ENCODE measurements around the gene EMX1. TPM values are rescaled to one million over a fixed set of nuclear protein-coding genes. Genes with fewer than 3 reads are reported as not detected.

Gene EMX1
- total RNA-seq, 1 donor from 2014 or later: not detected

DNA sequence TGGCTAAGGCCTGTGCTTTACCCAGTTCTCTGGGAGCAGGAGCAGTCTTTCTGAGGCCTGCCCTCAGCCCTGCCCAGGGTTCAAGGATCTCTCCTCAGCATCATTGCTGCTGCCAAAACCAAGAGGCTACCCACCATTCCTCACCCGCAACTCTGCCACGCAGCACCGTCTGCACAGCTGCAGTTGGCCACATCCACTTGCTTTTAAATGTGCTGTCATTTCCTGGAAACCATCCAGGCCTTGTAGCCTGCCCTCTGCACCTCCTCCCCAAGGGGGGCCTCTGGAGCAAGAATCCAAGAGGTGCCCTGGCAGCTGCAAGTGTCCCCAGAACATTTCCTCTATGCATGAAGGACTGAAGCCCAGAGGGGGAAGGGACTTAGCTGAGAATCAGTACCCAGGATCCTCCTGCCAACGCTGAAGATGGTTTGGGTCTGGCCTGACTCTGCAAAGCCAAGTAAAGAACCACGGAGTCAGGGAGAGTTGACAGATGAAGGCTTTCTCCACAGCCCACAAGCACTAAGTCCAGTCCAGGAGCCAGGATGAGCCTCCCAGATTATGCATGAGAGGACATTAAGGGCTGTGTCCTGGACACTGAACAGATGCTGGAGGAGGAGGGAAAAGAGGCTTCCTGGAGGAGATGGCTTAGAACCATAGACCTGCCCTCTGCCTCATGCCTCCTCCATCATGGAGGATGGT is 14.9 kb downstream of the EMX1 start:
- DNase-seq (ENCODE audit: low spot score): no peak
- Mint-ChIP-seq H3K27me3 (ENCODE audit: low read depth) (peaks cover 6% of the 10 kb centered on the region), H3K36me3 (ENCODE audit: low read depth) (no peaks in the 10 kb centered on the region), H3K4me3 (ENCODE audit: low read depth) (no peak overlapping the region), H3K27ac (no peak overlapping the region), H3K4me1 (ENCODE audit: low read depth) (peaks cover 4% of the 10 kb centered on the region), H3K9me3 (no peaks in the 10 kb centered on the region)
- intact Hi-C loops (cut with micrococcal nuclease): no loop called here

DNA sequence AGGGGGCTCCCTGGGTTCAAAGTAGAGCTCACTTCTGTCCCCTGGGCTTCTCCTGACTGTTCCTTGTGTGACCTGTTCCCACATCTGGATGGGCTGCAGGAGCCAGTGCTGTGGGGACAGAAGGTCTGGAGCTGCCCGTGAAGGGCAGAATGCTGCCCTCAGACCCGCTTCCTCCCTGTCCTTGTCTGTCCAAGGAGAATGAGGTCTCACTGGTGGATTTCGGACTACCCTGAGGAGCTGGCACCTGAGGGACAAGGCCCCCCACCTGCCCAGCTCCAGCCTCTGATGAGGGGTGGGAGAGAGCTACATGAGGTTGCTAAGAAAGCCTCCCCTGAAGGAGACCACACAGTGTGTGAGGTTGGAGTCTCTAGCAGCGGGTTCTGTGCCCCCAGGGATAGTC is 15.5 kb downstream of the EMX1 start:
- peaks cover 4% of the 10 kb centered on the region for H3K4me1 Mint-ChIP-seq (ENCODE audit: low read depth)
- H3K9me3 Mint-ChIP-seq: no peaks in the 10 kb centered on the region
- H3K4me3 Mint-ChIP-seq (ENCODE audit: low read depth): no peak overlapping the region
- no peak overlapping the region for H3K27ac Mint-ChIP-seq
- intact Hi-C loops (cut with micrococcal nuclease): no loop called here
- no peaks in the 10 kb centered on the region for H3K36me3 Mint-ChIP-seq (ENCODE audit: low read depth)
- DNase-seq (ENCODE audit: low spot score): no peak
- peaks cover 6% of the 10 kb centered on the region for H3K27me3 Mint-ChIP-seq (ENCODE audit: low read depth)

DNA sequence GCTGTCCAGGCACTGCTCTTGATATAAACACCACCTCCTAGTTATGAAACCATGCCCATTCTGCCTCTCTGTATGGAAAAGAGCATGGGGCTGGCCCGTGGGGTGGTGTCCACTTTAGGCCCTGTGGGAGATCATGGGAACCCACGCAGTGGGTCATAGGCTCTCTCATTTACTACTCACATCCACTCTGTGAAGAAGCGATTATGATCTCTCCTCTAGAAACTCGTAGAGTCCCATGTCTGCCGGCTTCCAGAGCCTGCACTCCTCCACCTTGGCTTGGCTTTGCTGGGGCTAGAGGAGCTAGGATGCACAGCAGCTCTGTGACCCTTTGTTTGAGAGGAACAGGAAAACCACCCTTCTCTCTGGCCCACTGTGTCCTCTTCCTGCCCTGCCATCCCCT is 15.9 kb downstream of the EMX1 start:
- DNase-seq (ENCODE audit: low spot score): no peak
- H3K4me1 Mint-ChIP-seq (ENCODE audit: low read depth): peaks cover 4% of the 10 kb centered on the region
- intact Hi-C loops (cut with micrococcal nuclease): no loop called here
- H3K4me3 Mint-ChIP-seq (ENCODE audit: low read depth): no peak overlapping the region
- no peak overlapping the region for H3K27ac Mint-ChIP-seq
- no peaks in the 10 kb centered on the region for H3K9me3 Mint-ChIP-seq
- peaks cover 6% of the 10 kb centered on the region for H3K27me3 Mint-ChIP-seq (ENCODE audit: low read depth)
- no peaks in the 10 kb centered on the region for H3K36me3 Mint-ChIP-seq (ENCODE audit: low read depth)

DNA sequence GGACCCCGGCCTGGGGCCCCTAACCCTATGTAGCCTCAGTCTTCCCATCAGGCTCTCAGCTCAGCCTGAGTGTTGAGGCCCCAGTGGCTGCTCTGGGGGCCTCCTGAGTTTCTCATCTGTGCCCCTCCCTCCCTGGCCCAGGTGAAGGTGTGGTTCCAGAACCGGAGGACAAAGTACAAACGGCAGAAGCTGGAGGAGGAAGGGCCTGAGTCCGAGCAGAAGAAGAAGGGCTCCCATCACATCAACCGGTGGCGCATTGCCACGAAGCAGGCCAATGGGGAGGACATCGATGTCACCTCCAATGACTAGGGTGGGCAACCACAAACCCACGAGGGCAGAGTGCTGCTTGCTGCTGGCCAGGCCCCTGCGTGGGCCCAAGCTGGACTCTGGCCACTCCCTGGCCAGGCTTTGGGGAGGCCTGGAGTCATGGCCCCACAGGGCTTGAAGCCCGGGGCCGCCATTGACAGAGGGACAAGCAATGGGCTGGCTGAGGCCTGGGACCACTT is 16.4 kb downstream of the EMX1 start:
- intact Hi-C loops (cut with micrococcal nuclease): no loop called here
- no peak overlapping the region for H3K27ac Mint-ChIP-seq
- DNase-seq (ENCODE audit: low spot score): no peak
- peaks cover 6% of the 10 kb centered on the region for H3K27me3 Mint-ChIP-seq (ENCODE audit: low read depth)
- H3K4me1 Mint-ChIP-seq (ENCODE audit: low read depth): peaks cover 4% of the 10 kb centered on the region
- no peak overlapping the region for H3K4me3 Mint-ChIP-seq (ENCODE audit: low read depth)
- no peaks in the 10 kb centered on the region for H3K9me3 Mint-ChIP-seq
- H3K36me3 Mint-ChIP-seq (ENCODE audit: low read depth): no peaks in the 10 kb centered on the region

DNA sequence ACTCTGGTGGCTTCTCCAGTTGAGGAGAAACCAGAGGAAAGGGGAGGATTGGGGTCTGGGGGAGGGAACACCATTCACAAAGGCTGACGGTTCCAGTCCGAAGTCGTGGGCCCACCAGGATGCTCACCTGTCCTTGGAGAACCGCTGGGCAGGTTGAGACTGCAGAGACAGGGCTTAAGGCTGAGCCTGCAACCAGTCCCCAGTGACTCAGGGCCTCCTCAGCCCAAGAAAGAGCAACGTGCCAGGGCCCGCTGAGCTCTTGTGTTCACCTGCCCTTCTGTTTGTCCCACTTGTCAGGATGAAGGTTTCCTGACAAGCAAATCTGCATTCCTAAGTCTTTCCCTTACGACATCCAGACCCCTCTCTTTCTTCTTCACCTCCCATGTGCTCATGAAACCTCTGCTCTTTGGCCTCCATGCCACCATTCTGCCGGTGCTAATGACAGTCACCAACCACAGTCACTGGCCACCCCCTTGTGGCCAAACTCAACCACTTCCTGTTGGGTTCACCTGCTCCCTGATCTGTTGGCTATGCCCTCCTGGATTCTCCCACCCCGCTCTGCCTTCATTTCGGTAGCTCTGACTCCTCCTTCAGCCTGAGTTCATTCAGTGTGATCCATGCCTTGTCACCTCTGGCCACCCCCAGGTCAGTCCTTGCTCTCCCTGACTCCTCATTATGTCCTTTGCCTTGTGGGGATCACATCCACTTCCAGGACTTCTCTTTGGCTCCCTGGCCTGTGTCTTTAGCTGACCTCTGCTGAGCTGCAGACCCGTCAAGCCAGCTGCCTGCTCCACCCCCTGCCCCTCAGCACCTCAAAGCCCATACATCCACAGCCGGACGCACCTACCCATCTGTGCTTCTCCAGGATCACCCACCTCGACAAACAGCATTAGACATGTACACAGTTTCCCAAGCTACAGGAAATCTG is 17.6 kb downstream of the EMX1 start:
- Mint-ChIP-seq H3K4me1 (ENCODE audit: low read depth) (peaks cover 4% of the 10 kb centered on the region), H3K36me3 (ENCODE audit: low read depth) (no peaks in the 10 kb centered on the region), H3K9me3 (no peaks in the 10 kb centered on the region), H3K4me3 (ENCODE audit: low read depth) (no peak overlapping the region), H3K27me3 (ENCODE audit: low read depth) (peaks cover 6% of the 10 kb centered on the region), H3K27ac (no peak overlapping the region)
- no peak for DNase-seq (ENCODE audit: low spot score)
- intact Hi-C loops (cut with micrococcal nuclease): no loop called here

DNA sequence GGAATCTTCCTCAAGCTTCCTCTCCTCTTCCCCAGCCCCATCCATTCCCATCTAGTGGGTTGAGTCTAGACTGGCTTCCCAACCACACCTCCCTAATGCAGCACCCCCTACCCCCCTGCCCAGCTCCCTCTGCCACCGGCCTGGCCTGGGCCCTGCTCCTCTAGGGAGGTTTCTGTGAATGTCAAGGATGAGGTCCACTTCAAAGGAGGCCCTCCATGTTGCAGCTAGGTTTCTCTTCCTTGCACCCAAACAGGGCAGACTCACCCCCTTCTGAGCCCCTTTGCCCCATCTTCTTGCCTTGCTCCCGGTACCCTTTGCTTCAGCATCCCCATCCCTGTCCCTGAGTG is 18.3 kb downstream of the EMX1 start:
- Mint-ChIP-seq H3K9me3 (no peaks in the 10 kb centered on the region), H3K27ac (no peak overlapping the region), H3K27me3 (ENCODE audit: low read depth) (peaks cover 6% of the 10 kb centered on the region), H3K4me3 (ENCODE audit: low read depth) (no peak overlapping the region), H3K36me3 (ENCODE audit: low read depth) (no peaks in the 10 kb centered on the region), H3K4me1 (ENCODE audit: low read depth) (peaks cover 4% of the 10 kb centered on the region)
- DNase-seq (ENCODE audit: low spot score): no peak
- intact Hi-C loops (cut with micrococcal nuclease): no loop called here

DNA sequence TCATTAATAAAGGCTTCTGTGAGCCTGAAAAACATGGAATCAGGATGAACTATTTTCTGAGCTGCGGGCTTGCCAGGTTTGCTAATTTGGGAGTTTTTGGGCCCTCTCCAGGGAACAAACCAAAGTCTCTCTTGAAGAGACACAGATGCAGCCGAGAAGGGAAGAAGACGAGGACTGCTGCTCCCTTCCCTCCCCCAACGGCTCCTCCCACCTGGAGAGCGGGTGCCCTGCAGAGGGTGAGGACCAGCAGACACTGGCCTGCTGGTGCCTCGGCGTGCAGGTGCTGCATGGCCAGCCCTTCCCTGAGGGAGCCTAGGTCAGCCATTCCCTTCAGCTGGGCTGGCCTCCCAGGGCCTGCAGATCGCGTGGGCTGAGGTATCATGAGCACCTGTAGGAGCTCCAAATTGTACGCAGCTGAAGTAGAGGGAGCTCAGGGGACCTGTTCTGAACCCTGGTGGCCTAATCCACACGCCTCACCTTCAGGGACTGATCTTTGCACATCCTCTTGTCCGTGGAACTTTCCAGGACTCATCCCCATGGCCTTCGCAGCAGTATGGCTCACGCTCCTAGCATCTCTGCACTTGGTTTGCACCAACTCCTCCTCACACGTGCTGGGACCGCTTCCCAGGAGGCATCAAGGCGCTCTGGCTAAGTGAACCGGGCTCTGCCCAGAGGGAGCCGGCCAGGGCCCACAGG is 19.5 kb downstream of the EMX1 start:
- peaks cover 6% of the 10 kb centered on the region for H3K27me3 Mint-ChIP-seq (ENCODE audit: low read depth)

DNA sequence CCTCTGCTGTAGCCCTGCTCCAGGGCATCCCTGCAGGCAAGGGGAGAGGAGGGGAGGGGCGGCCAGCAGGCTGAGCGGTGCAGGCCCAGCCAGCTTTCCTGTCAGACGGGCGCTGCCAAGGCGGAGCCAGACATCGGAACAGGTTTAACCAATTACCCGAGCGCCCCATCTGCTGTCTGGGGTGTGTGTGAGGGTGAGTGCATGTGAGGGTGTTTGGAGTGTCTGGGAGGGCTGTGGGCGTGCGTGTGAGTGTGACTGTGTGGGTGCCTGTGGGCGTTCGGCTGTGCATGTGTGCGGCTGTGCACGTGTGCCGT is 20.0 kb downstream of the EMX1 start:
- H3K27me3 Mint-ChIP-seq (ENCODE audit: low read depth): peaks cover 6% of the 10 kb centered on the region
- DNase-seq (ENCODE audit: low spot score): no peak
- H3K4me3 Mint-ChIP-seq (ENCODE audit: low read depth): no peak overlapping the region
- H3K36me3 Mint-ChIP-seq (ENCODE audit: low read depth): no peaks in the 10 kb centered on the region
- H3K27ac Mint-ChIP-seq: no peak overlapping the region
- peaks cover 4% of the 10 kb centered on the region for H3K4me1 Mint-ChIP-seq (ENCODE audit: low read depth)
- no peaks in the 10 kb centered on the region for H3K9me3 Mint-ChIP-seq
- intact Hi-C loops (cut with micrococcal nuclease): no loop called here

More for the DNA sequence above, 19.5 kb downstream of the EMX1 start:
- H3K4me1 Mint-ChIP-seq (ENCODE audit: low read depth): peaks cover 4% of the 10 kb centered on the region
- no peaks in the 10 kb centered on the region for H3K9me3 Mint-ChIP-seq
- intact Hi-C loops (cut with micrococcal nuclease): no loop called here
- H3K27ac Mint-ChIP-seq: no peak overlapping the region
- H3K36me3 Mint-ChIP-seq (ENCODE audit: low read depth): no peaks in the 10 kb centered on the region
- H3K4me3 Mint-ChIP-seq (ENCODE audit: low read depth): no peak overlapping the region
- no peak for DNase-seq (ENCODE audit: low spot score)

DNA sequence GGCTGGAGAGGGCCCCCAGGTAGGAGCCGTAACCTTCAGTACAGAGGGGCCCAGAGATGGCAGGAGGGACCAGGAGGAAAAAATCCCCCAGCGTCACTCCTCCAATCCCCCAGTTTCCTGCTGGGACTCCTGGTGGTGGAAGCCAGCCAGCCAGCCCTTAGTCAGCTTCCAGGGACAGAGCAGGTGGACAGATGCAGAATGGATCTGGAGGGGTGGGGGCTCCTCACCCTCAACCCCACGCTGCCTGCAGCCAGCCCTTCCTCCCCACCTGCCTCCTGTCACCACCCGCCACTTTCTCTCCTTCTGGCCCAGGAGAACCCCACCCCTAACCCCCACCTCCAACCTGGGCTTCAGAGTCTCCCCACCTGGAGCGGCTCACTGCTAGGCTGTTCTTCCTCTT is 21.1 kb downstream of the EMX1 start:
- no peak overlapping the region for H3K27ac Mint-ChIP-seq
- H3K4me1 Mint-ChIP-seq (ENCODE audit: low read depth): peaks cover 4% of the 10 kb centered on the region
- H3K36me3 Mint-ChIP-seq (ENCODE audit: low read depth): no peaks in the 10 kb centered on the region
- peaks cover 6% of the 10 kb centered on the region for H3K27me3 Mint-ChIP-seq (ENCODE audit: low read depth)
- intact Hi-C loops (cut with micrococcal nuclease): no loop called here
- no peaks in the 10 kb centered on the region for H3K9me3 Mint-ChIP-seq
- DNase-seq (ENCODE audit: low spot score): no peak
- no peak overlapping the region for H3K4me3 Mint-ChIP-seq (ENCODE audit: low read depth)

DNA sequence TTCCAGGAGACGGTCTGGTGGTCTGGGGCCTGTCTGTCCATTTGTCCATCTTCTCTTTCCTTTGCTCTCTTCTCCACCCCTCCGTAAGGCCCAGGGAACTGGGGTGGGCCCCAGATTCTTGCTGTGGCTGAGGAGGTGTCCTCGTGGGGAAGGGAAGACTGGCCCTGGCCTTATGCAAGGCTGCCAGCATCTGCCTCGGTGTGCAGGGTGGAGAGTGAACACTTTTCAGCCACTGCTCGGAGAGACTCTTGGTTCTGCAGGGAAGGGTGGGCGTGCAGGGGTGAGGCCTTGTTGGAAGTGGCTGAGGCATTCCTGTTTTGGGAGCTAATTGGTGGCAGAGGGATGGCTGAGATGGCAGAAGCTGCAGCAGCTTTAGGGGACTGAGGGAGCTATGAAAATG is 23.0 kb downstream of the EMX1 start:
- Mint-ChIP-seq H3K4me1 (ENCODE audit: low read depth) (no peaks in the 10 kb centered on the region), H3K27ac (no peak overlapping the region), H3K36me3 (ENCODE audit: low read depth) (no peaks in the 10 kb centered on the region), H3K9me3 (no peaks in the 10 kb centered on the region), H3K4me3 (ENCODE audit: low read depth) (no peak overlapping the region), H3K27me3 (ENCODE audit: low read depth) (peaks cover 1% of the 10 kb centered on the region)
- DNase-seq (ENCODE audit: low spot score): no peak
- intact Hi-C loops (cut with micrococcal nuclease): no loop called here

DNA sequence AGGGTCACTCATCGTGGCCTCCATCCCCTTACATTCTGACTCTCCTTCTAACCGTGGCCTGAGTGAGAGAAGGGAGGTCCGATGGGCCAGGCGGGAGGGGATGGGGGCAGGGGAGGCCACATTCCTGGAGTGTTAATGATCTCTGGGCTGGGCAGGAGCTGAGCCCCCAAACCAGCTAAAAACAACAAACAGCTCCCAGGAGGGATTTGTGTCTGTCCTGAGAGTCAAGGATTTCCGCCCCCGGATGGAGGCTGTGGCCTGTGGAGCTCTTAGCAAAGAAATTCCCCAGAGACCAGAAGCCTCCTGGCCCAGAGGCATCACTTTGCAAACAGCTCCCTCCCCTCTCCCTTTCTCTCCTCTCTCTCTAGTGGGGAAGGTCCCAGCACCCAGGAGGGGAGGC is 23.5 kb downstream of the EMX1 start:
- Mint-ChIP-seq H3K4me1 (ENCODE audit: low read depth) (no peaks in the 10 kb centered on the region), H3K9me3 (no peaks in the 10 kb centered on the region), H3K27ac (no peak overlapping the region), H3K36me3 (ENCODE audit: low read depth) (no peaks in the 10 kb centered on the region), H3K4me3 (ENCODE audit: low read depth) (no peak overlapping the region), H3K27me3 (ENCODE audit: low read depth) (no peaks in the 10 kb centered on the region)
- intact Hi-C loops (cut with micrococcal nuclease): no loop called here
- no peak for DNase-seq (ENCODE audit: low spot score)

DNA sequence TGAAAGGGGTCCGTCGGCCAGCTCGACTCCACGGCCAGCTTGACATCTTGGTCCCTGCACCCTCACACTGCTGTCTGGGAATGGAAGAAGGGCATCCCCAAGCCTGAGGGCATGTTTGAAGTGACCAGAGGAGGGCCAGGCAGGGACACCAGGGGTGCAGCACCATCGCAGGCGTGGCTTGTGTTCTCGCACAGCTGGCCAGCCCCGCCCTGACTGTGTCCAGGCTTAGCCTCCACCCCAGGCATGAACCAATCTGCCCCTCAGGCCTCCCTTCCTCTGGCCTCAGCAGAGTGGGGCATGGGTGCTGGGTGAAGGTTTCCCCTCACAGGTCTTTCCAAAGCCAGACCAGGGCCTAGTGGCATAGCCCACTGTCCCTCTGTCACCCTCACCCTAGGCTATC is 25.0 kb downstream of the EMX1 start:
- no peak for DNase-seq (ENCODE audit: low spot score)
- H3K27me3 Mint-ChIP-seq (ENCODE audit: low read depth): no peaks in the 10 kb centered on the region
- no peak overlapping the region for H3K27ac Mint-ChIP-seq
- H3K4me1 Mint-ChIP-seq (ENCODE audit: low read depth): no peaks in the 10 kb centered on the region
- intact Hi-C loops (cut with micrococcal nuclease): no loop called here
- no peaks in the 10 kb centered on the region for H3K36me3 Mint-ChIP-seq (ENCODE audit: low read depth)
- no peaks in the 10 kb centered on the region for H3K9me3 Mint-ChIP-seq
- no peak overlapping the region for H3K4me3 Mint-ChIP-seq (ENCODE audit: low read depth)

DNA sequence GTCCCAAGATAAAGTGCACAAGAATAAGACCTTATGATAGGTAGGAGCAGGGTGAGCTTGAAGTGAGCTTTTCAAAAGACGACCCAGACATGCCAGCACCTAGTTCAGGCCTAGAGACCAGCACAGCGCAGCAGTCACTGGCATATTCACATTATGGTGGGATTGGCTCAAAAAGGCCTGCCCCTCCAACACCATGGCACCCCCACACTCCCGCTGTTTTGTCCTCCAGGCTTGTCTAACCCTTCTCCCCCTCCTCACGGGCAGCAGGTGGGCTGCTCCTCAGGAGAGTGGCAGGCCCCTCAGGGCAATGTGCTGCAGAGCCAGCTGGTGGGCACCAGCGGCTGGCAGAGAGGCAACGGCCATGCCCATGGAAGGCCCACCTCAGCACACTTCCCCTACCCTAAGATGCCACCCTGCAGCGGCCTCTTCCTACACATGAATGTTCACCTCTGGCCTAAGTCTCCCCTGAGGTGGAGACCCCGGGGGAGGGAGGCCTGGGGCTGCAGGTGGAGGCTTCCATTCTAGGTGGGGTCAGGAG is 25.6 kb downstream of the EMX1 start:
- Mint-ChIP-seq H3K4me3 (ENCODE audit: low read depth) (no peak overlapping the region), H3K4me1 (ENCODE audit: low read depth) (no peaks in the 10 kb centered on the region), H3K27ac (no peak overlapping the region), H3K36me3 (ENCODE audit: low read depth) (no peaks in the 10 kb centered on the region), H3K27me3 (ENCODE audit: low read depth) (no peaks in the 10 kb centered on the region), H3K9me3 (no peaks in the 10 kb centered on the region)
- DNase-seq (ENCODE audit: low spot score): no peak
- intact Hi-C loops (cut with micrococcal nuclease): no loop called here

Measured in activated T-helper 2 cell treated with anti-CD3 and anti-CD28 coated beads, Interferon-gamma antibody, Interleukin-2, Interleukin-4, amounts not matched to agents 10 μg/mL and 5 μg/mL and 100 μg/mL, durations not matched to agents 14 hours and 24 hours and 36 hours (primary cell).